ENCODE measurements around the gene BUD23. TPM values are rescaled to one million over a fixed set of nuclear protein-coding genes. Genes with fewer than 3 reads are reported as not detected.

Gene BUD23
- total and polyA plus RNA-seq, 2 experiments from 2014 or later, result 63.9 to 170 TPM

GRCh38 chr7:73742338-73742752 lies 58.9 kb downstream of the BUD23 start:
- Histone ChIP-seq H3K4me3 (no peak overlapping the region), H3K36me3 (no peaks in the 10 kb centered on the region), H3K9me3 (ENCODE audit: low read depth) (no peaks in the 10 kb centered on the region), H3K4me1 (ENCODE audit: low read depth) (no peaks in the 10 kb centered on the region), H3K27me3 (no peaks in the 10 kb centered on the region), H3K27ac (no peak overlapping the region)
- no peak for TF ChIP-seq CTCF (IDR thresholded peaks at IDR 0.05; ENCODE audit: low read depth, low read length)
- DNase-seq (ENCODE audit: low read depth in 1 of 2, low spot score in 1 of 2), result no peak

- H3K36me3 ChIP-seq, result no peaks in the 10 kb centered on the region
- no peaks in the 10 kb centered on the region for H3K9me3 ChIP-seq (ENCODE audit: low read depth)
- H3K27me3 ChIP-seq, result no peaks in the 10 kb centered on the region
- H3K4me3 ChIP-seq, result no peak overlapping the region
- no peak for TF ChIP-seq CTCF (IDR thresholded peaks at IDR 0.05; ENCODE audit: low read depth, low read length)
- no peak overlapping the region for H3K27ac ChIP-seq
- DNase-seq (ENCODE audit: low read depth in 1 of 2, low spot score in 1 of 2), result peak in 1 of 2 donors; percentile 38
- no peaks in the 10 kb centered on the region for H3K4me1 ChIP-seq (ENCODE audit: low read depth)
These were observed 59.6 kb downstream of the BUD23 start for GRCh38 chr7:73742753-73743641.

- no peak overlapping the region for H3K4me3 ChIP-seq
- no peaks in the 10 kb centered on the region for H3K27me3 ChIP-seq
- H3K9me3 ChIP-seq (ENCODE audit: low read depth), result no peaks in the 10 kb centered on the region
- no peak for DNase-seq (ENCODE audit: low read depth in 1 of 2, low spot score in 1 of 2)
- peaks cover 9% of the 10 kb centered on the region for H3K4me1 ChIP-seq (ENCODE audit: low read depth)
- H3K36me3 ChIP-seq, result no peaks in the 10 kb centered on the region
- no peak overlapping the region for H3K27ac ChIP-seq
- no peak for TF ChIP-seq CTCF (IDR thresholded peaks at IDR 0.05; ENCODE audit: low read depth, low read length)
These were observed 63.0 kb downstream of the BUD23 start for GRCh38 chr7:73746378-73746777.

Other genes with a start within 250 kb of the BUD23 start
- 4.4 and 5.6 TPM in 2 replicates for gene FZD9, start 249.8 kb upstream of the BUD23 start, total RNA-seq
- 2.5 and 3.8 TPM in 2 replicates for gene FZD9, start 249.8 kb upstream of the BUD23 start, polyA plus RNA-seq
- 35.1 and 42.5 TPM in 2 replicates for gene BAZ1B, start 161.3 kb upstream of the BUD23 start, total RNA-seq
- gene BAZ1B, start 161.3 kb upstream of the BUD23 start, polyA plus RNA-seq, result 18.1 and 19.7 TPM in 2 replicates
- 34.4 and 36.7 TPM in 2 replicates for gene BCL7B, start 125.9 kb upstream of the BUD23 start, total RNA-seq
- gene BCL7B, start 125.9 kb upstream of the BUD23 start, polyA plus RNA-seq, result 37.8 and 45.7 TPM in 2 replicates
- gene TBL2, start 105.0 kb upstream of the BUD23 start, total RNA-seq, result 79.0 and 80.3 TPM in 2 replicates
- gene TBL2, start 105.0 kb upstream of the BUD23 start, polyA plus RNA-seq, result 65.3 and 70.8 TPM in 2 replicates
- 0.07 and 1.8 TPM in 2 replicates for gene MLXIPL, start 59.1 kb upstream of the BUD23 start, total RNA-seq
- gene MLXIPL, start 59.1 kb upstream of the BUD23 start, polyA plus RNA-seq, result 1.2 and 1.7 TPM in 2 replicates
- gene VPS37D, start 15.8 kb upstream of the BUD23 start, total RNA-seq, result 31.0 and 32.0 TPM in 2 replicates
- gene VPS37D, start 15.8 kb upstream of the BUD23 start, polyA plus RNA-seq, result 14.6 and 19.8 TPM in 2 replicates
- 9.9 and 10.1 TPM in 2 replicates for gene DNAJC30, start 144 bp upstream of the BUD23 start, total RNA-seq
- gene DNAJC30, start 144 bp upstream of the BUD23 start, polyA plus RNA-seq, result 23.4 and 24.3 TPM in 2 replicates
- gene STX1A, start 36.1 kb downstream of the BUD23 start, total RNA-seq, result 14.4 and 20.6 TPM in 2 replicates
- gene STX1A, start 36.1 kb downstream of the BUD23 start, polyA plus RNA-seq, result 9.8 and 11.8 TPM in 2 replicates
- 30.9 and 48.9 TPM in 2 replicates for gene ABHD11, start 55.2 kb downstream of the BUD23 start, total RNA-seq
- 42.2 and 59.6 TPM in 2 replicates for gene ABHD11, start 55.2 kb downstream of the BUD23 start, polyA plus RNA-seq
- 5.9 and 11.0 TPM in 2 replicates for gene CLDN3, start 86.7 kb downstream of the BUD23 start, total RNA-seq
- gene CLDN3, start 86.7 kb downstream of the BUD23 start, polyA plus RNA-seq, result 5.6 and 11.2 TPM in 2 replicates
- 0.46 and 0.48 TPM in 2 replicates for gene CLDN4, start 147.4 kb downstream of the BUD23 start, total RNA-seq
- gene CLDN4, start 147.4 kb downstream of the BUD23 start, polyA plus RNA-seq, result 0.99 and 1.9 TPM in 2 replicates
- gene METTL27, start 158.9 kb downstream of the BUD23 start, total RNA-seq, result 5.1 and 5.2 TPM in 2 replicates
- 4.6 and 11.2 TPM in 2 replicates for gene METTL27, start 158.9 kb downstream of the BUD23 start, polyA plus RNA-seq
- gene TMEM270, start 177.6 kb downstream of the BUD23 start, total RNA-seq, result not detected in 2 replicates
- not detected in 2 replicates for gene TMEM270, start 177.6 kb downstream of the BUD23 start, polyA plus RNA-seq

Measured in cardiac muscle cell (in vitro differentiated cells and primary cell).